Measurements from ENCODE around the gene PCCA.
"Not testable (repeated sequence)": the region's sequence is repeated elsewhere in the genome, so short reads cannot be mapped to it uniquely, and the experiment has no call there.

Gene PCCA

DNA sequence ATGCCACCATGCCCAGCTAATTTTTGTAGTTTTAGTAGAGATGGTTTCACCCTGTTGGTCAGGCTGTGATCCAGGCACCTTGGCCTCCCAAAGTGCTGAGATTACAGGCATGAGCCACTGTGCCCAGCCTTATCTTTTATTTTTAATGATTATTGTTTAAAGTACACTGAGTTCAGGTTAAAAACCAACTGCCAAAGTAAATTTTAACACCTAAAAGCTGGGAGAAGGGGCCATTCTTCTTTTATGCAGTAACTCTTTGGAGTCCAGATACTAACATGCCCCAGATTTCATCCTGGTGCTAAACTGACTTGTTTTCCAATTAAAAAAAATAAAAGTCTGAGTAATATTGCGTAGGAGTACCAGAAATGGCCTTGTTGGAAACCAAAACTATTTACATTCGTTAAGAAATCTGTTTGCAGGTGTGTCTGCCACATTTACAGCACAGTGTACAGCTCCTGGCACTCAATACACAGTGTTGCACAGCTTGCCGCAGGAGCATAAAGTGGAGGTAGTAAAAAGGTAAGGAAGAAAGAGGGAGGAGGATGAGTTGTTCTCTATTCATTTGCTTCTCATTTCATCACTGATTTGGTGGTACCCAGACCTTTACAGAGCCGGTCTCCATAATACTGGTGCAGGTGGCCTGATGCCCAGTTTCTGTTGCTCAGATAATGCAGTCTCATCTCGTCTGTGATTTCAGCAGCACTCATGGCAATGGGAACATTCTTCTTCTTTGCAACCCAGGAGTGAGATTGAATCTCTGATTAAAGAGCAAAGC lies 108.9 kb downstream of the PCCA start:
- DNase-seq, result no peak

DNA sequence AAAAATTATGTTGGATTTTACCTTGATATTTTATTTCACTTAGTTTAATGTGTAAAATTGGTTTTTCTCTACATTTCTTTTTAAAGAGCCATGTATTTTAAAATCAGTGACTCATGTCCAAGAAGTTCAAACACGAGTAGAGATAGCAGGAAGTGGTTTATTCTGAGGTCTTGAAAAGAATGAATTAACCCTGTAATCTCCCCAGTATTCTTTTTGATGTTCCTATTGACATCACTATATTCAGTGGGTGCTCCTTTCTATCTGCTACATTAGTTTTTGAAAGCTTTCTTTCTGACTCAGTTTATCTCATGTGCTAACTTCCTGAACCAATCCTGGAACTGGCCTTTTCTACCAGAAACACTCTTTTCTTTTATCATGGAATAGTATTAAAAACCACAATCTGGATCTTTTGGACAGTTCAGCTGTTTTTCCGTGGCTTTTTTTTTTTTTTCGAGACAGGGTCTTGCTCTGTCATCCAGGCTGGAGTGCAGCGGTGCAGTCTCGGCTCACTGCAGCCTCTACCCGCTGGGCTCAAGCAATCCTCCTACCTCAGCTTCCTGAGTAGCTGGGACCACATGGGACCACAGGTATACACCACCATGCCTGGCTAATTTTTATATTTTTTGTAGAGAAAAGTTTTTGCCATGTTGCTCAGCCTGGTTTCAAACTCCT lies 114.9 kb downstream of the PCCA start:
- no peak for DNase-seq

DNA sequence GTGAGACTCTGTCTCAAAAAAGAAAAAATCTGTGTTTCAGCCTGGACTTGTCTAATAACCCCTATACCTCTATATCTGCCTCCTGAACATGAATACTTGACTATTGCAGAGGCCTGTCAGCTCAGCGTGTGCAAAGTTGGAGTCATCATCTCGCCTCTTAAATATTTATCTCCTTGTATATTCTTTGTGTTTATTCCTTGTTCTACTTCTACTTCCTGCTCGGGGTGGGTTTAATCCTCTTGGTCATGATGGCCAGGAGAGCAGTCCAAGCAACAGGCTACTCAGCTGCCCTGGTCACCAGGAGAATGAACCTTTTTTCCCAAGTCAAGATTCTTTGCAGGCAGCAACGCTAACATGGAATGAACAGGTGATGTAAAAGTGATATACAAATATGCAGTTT lies 119.1 kb downstream of the PCCA start:
- no peak for DNase-seq

DNA sequence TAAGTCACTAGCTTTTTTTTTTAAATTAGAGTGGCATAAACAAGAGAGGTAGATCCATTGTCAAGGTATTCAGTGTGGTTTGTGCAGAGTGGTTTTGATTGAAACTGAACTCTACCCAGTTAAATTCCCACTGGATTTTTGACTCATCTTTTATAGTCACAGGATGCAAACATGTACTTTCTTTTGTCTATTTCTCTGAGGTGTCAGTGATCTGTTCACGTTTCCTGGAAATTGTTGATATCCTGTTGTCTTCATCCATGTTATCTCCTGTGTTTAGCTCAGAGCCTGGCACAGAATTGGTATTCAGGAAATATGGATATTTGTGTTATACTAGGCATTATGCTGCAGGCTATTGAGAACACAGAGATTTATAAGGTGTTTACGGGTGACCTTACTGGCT lies 119.7 kb downstream of the PCCA start:
- no peak for DNase-seq

DNA sequence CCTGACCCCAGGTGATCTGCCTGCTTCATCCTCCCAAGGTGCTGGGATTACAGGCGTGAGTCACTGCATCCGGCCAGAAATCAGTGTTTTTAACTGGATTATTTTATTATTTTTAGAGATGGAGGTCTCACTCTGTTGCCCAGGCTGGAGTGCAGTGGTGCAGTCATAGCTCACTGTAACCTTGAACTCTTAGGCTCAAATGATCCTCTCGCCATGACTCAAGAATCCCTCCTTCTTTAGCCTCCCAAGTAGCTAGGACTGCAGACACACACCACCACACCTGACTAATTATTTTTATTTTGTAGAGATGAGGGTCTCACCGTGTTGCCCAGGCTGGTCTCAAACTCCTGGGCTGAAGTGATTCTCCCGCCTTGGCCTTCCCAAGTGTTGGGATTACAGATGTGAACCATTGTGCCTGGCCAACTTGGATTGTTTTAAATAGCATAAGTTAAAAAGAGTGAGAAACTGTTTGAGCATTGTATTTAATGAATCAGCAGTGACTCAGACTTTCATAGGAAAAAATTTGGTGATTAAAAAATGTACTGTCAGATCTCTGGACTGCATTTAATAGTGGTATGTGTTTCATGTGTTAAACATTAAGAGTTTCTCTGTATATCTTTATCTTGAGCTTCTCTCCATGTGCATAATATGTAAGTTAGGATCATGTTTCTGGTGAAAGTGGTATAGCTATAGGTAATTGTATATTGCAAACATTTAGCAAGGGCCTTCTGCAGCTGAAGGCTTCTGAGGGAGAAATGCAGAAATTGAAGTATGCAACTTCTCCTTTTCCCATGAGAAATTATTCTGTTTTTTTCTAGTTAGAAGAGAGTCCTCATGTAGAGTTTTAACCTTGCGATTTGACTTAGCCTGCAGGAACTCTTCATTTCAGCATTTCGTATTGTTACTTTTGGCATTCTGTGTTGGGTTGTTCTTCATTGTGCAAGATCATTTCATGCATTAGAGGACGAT lies 121.2 kb downstream of the PCCA start:
- DNase-seq, result no peak

DNA sequence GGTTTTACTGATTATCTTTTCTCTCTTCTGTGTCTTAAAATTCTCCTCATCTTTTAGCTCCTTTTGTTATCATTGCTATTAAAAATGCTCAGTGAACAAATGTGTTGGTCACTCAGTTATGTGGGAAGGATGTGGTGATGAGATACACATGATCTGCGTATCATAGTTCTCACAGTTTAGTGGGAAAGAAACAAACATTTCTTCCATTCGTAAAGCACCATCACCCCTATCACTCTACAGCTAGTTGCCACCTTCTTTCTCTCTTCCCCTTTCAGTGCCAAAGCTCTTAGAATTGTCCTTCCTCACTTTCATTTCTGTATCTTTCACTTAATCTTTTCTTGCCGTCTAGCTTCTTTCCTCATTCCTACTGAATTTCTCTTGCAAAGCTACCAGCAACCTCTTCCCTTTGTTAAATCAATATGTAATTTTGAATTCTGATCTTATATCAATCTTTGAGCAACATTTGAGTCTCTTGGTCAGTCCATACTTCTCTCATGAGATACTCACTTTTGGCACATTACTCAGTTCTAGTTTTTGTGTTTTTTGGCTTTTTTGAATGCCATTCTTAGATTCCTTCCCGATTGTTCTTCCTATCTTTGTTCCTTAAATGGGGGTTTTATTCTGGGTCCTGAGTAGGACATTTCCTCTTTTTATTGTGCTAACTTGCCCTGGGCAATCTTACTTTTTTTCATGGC lies 122.3 kb downstream of the PCCA start:
- no peak for DNase-seq

GRCh38 chr13:100212904-100213553 lies 124.1 kb downstream of the PCCA start:
- DNase-seq, result no peak

DNA sequence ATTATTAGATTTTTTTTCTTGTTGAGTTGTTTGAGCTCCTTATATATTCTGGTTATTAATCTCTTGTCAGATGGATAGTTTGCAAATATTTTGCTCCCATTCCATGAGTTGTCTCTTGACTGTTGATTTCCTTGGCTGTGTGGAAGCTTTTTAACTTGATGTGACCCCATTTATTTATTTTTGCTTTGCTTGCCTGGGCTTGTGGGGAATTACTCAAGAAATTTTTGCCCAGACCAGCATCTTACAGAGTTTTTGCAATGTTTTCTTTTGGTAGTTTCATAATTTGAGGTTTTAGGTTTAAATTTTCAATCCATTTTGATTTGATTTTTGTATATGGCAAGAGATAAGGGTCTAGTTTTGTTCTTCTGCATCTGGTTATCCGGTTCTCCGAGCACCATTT lies 124.7 kb downstream of the PCCA start:
- DNase-seq, result no peak

DNA sequence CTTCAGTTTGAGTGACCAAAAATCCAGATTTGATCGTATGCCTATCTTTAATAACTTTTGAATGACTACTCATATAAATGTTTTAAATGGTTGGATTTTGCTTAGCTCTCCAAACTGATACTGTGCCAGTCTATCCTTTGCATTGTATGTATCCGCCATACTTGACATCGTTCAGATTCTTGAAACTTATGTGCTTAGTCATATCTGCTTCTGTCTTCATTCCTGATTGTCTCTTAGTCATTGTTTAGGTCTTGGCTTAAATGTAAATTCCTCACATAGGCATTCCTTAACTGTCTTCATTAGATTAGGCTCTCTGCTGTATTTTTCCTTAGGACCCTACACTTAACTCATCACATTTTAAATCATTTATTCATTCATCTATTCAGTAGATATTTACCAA lies 126.0 kb downstream of the PCCA start:
- DNase-seq, result no peak

DNA sequence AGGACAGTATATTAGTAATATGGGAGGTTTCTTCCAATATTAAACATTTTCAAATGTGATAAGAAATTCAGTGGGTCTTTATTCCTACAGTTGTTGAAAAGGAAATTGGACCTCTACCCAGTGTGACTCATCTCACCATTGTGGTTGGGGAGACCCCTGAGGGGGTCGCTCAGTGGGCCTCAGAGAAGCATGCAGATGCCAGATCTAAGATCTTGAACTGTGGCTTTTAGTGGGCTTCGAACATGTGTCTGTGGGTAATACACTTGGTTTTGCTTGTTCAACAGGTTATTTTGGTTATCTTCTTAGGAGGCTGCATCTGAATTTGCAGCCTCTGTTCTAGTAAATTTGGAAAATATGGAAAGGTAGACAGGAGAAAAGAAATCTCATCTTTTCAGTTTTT lies 132.3 kb downstream of the PCCA start:
- no peak for DNase-seq

DNA sequence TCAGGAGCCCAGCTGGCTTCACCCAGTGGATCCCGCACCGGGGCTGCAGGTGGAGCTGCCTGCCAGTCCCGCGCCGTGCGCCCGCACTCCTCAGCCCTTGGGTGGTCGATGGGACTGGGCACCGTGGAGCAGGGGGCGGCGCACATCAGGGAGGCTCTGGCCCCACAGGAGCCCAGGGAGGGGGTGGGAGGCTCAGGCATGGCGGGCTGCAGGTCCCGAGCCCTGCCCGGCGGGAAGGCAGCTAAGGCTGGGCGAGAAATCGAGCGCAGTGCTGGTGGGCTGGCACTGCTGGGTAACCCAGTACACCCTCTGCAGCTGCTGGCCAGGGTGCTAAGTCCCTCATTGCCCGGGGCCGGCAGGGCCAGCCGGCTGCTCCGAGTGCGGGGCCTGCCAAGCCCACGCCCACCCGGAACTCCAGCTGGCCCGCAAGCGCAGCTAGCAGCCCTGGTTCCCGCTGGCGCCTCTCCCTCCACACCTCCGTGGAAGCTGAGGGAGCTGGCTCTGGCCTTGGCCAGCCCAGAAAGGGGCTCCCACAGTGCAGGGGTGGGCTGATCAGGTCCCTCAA lies 135.2 kb downstream of the PCCA start:
- not testable (repeated sequence) for DNase-seq

DNA sequence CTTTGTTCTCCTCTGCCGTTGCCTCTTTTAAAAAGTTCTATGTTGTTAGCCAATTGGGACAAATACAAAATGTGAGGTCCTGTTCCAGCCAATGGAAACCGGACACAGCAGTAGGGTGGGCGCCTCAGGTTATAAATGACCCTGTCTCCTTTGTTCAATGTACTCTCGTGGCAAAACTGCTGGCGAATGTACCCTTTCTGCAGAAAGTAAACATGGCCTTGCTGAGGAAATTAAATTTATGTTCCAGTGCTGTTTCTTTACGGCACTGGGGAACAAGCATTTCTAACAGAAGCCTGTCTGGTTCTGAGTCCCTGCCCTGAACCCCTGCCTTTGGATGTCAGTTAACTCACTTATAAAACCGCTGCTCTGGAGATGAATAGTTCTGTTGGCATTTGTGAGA lies 140.7 kb downstream of the PCCA start:
- no peak for DNase-seq

DNA sequence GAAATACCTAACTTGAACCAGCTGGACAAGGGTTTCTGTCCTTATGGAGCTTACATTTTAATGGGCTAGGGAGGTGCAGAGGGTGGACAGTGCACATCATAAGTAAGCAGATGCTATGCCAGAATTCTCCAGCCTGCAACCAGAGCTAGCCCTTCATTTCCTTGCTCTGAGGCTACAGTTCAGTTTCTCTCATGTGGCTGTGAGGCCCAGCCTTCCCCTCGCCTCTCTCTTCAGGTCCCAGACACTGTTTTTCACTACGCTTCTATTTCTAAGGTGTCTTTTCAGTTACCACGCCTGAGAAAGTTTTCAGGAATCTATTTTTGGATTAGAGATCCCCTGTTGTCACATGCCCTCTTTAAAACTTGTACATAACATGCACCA lies 141.9 kb downstream of the PCCA start:
- DNase-seq, result no peak

- DNase-seq, result no peak
Observed at GRCh38 chr13:100231176-100231575, 142.3 kb downstream of the PCCA start.

GRCh38 chr13:100234006-100234405 lies 145.1 kb downstream of the PCCA start:
- DNase-seq, result no peak

DNA sequence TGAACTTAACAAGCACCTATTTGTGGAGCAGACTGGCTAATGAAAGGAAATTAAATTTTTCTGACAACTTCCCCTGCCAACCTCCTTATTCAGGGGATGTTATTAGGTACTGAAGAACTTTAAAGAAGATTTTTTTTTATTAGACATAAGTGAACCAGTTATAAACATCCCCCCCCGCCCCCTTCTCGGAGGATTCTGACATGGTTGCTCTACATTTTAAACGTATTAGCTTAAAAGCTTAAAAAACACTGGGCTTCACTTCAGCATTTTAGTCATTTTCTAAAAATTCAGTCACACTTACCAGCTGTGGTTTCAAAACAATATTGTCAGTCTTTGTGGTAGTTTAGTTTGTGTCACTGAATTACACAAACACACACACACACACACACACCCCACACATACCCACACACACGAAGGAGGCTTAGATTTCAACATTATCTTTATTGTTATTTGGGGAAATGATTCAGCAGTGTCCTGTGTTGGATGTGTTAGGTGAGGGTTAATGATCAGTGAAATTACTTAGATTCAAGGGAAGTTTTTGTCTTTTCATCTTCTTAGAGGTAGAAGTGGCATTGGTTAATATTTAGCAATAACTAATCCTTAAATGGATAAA lies 145.7 kb downstream of the PCCA start:
- no peak for DNase-seq

DNA sequence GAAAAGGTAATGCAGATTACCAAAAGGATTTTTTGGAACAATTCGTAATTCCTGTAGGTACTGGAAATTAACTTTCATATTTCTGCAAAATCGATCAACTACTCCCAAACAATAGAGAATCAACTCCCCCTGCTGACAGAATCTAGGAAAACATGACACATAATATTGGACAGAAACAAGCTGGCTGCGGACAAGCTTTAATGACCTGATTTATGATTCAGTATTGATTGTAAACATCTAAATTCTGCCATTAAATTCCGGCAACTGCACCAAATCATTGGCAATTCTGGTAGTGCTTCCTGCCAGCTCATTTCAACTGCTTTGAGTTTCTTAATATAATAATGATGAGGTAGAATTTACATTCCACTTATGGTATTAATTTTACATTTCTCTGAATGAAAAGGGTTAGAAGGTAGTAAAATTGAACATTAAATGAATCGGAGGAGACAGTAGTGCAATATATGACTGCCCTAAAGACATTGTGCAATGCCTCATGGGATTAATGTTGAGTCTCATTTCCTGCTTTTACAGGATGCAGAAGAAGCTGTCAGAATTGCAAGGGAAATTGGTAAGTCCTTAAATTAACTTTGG lies 146.5 kb downstream of the PCCA start:
- DNase-seq, result peak; percentile 16 to 24

DNA sequence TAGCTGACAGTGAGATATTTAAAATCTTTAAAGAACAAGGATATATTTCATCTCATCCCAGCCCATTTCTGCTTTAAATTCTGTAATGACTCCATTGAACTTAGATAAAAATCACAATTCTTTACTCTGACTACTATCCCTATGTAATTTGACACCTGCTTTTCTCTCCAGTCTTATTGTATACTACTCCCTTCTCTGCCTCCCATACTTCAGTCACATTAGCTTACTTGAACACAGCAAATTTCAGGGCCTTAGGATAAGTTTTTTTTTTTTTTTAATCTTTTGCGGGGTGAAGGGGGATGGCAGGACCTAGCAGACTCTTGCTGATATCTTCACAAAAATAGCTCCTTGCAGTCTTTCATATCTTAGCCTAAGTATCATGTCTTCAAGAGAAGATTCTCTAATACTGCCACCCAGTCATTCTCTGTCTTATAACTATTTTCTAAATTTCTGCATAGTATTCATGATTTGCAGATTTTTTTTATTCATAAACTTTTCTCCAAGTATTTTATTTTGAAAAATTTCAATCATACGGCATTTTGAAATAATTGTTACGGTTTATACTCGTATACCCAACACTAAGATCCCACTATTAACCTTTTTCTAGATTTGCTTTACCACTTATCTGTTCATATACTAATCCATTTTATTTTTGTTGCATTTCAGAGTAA lies 151.4 kb downstream of the PCCA start:
- no peak for DNase-seq

DNA sequence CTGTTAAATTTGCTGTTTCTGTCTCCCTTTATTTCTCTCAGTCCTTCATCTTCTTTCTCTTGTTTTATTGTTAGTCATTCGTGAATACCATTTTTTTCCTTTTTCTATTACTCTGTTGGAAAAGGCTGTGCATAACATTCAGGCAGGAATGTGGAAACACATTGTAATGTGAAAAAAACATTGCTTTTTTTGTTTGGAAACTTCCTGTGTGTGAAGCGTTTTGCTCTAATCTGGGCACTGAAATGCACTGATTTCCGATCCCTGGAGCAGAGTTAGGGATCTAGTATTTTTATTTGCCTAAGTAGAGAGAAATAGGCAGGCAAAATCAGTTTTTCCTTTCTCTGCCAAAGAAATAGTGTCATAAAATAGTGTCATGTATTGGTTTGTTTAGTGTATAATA lies 155.5 kb downstream of the PCCA start:
- DNase-seq, result no peak

GRCh38 chr13:100245104-100245503 lies 156.2 kb downstream of the PCCA start:
- no peak for DNase-seq

DNA sequence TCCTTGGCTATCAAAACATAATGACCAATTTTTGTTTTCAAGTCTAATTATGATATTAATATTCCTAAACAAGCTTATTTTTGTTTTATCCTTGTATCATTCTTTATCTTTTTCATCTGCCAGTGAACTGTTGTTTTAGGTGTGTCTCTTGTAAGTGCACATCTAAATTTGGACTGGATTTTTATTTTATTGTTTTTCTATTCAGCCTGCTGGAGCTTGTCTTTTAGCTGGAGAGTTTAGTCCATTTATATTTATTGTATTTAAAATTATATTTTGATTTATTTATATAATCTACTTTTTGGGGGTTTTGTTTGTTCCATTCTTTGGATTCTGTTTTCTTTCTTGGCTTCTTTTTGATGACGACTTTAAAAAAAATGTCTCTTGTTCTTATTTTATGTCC lies 159.0 kb downstream of the PCCA start:
- no peak for DNase-seq

All from NCI-H187 (cell line).